Panc1 (cell line): ENCODE results near the gene CNDP1.

ENCODE experiments used
- POLR2AphosphoS5 ChIP-seq: IDR thresholded peaks from 2 replicates; pipeline ENCODE4 v1.6.1; 2012; ENCODE audit warnings: mild to moderate bottlenecking, low read depth, low read length, moderate library complexity
- REST ChIP-seq, 2 experiments: IDR thresholded peaks; 2 replicates each; pipeline ENCODE4 v1.6.1; 2011 to 2012; ENCODE audit warnings: low read depth in 2 of 2, control low read depth in 1 of 2, low read length in 1 of 2, mild to moderate bottlenecking in 1 of 2, moderate library complexity in 1 of 2; ENCODE audit not compliant: insufficient read depth in 1 of 2

- TF ChIP-seq POLR2AphosphoS5: no peak
- TF ChIP-seq REST (IDR thresholded peaks at IDR 0.05; ENCODE audit: insufficient read depth in 1 of 2, low read depth in 2 of 2, low read length in 1 of 2): no peak
Observed at GRCh38 chr18:74562131-74562730, 27.9 kb downstream of the CNDP1 start.
